GM21423 (cell line): ENCODE measurements around the gene SLC35D2.
"Not testable (repeated sequence)": the region's sequence is repeated elsewhere in the genome, so short reads cannot be mapped to it uniquely, and the experiment has no call there.

Source experiments
- ATAC-seq: cut with Tn5 transposase; IDR thresholded peaks from one replicate; pipeline ENCODE4 v1.9.1; 2021; ENCODE audit warnings: mild to moderate bottlenecking, moderate library complexity; ENCODE audit not compliant: unreplicated experiment

Gene SLC35D2

GRCh38 chr9:96317335-96317980 lies 66.1 kb downstream of the SLC35D2 start:
- ATAC-seq, result no peak

DNA sequence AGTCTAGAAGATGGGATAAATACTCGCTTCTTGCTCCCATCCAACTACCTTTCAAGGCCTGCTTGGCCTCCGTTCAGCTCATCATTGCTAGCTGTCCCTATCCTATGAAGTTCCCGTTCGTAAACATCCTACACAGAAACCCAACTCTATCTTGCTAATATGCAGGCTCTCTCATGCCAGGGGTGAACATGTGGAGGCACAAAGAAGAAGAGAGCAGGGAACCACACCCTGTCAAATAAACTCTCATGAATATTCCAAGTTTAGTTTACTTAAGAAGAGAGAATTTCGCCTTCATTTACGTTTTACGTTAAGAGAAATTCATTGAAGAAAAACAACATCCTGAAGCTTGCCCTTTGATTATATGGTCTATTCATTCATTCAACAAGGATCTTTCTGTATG lies 73.7 kb downstream of the SLC35D2 start:
- ATAC-seq, result no peak

GRCh38 chr9:96306958-96307357 lies 76.6 kb downstream of the SLC35D2 start:
- not testable (repeated sequence) for ATAC-seq

- ATAC-seq, result no peak
Observed at GRCh38 chr9:96305171-96305570, 78.3 kb downstream of the SLC35D2 start.

DNA sequence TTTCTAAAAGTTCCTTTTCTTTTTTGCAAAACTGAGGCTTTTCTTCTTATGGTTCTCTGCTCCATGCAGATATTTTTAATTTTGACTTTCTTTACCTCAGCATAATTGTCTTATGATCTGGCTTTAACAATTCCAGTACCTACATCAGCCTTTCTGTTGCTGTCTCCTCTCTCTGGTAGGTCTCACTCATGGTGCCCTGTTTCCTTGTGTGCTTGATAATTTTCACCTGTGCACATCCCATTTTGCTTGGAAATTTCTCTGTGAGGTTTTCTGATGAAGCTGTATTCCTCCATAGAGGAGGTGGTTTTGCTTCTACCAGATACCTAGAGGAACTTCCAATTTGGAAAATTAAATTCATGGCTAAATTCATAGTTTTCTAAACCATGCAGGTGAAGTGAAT lies 79.3 kb downstream of the SLC35D2 start:
- no peak for ATAC-seq

- no peak for ATAC-seq
Observed at GRCh38 chr9:96302021-96302420, 81.5 kb downstream of the SLC35D2 start, which contains the start of gene HSD17B3. TSS of gene HSD17B3 (minus strand) at chr9:96302176. CDS start at chr9:96302104, 72 bp downstream.

- no peak for ATAC-seq
Observed at GRCh38 chr9:96299823-96300222, 83.7 kb downstream of the SLC35D2 start.

- no peak for ATAC-seq
Observed at GRCh38 chr9:96294159-96294545, 89.4 kb downstream of the SLC35D2 start.

GRCh38 chr9:96293498-96294158 lies 89.9 kb downstream of the SLC35D2 start:
- no peak for ATAC-seq

DNA sequence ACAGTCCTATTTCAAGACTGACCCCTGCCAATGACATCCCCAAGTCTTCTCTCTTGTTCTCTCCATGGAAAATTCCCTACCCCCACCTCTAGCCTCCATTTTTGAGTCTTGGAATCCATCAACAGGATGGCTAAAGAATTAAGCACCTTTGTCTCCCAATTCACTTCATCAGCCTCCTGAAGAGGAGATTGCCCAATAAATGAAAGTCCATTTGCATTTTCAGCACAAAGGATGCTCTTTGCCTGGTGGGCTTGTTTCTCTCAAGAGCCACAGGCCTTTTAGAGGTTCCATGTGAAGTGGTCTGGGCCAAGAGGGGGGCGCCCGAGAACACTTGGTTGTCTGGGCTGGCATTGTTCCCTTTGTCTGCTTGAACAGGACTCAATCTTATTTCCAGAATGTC lies 94.1 kb downstream of the SLC35D2 start:
- ATAC-seq, result no peak

- no peak for ATAC-seq
Observed at GRCh38 chr9:96281641-96282040, 101.9 kb downstream of the SLC35D2 start.

- no peak for ATAC-seq
Observed at GRCh38 chr9:96279932-96280331, 103.6 kb downstream of the SLC35D2 start.

DNA sequence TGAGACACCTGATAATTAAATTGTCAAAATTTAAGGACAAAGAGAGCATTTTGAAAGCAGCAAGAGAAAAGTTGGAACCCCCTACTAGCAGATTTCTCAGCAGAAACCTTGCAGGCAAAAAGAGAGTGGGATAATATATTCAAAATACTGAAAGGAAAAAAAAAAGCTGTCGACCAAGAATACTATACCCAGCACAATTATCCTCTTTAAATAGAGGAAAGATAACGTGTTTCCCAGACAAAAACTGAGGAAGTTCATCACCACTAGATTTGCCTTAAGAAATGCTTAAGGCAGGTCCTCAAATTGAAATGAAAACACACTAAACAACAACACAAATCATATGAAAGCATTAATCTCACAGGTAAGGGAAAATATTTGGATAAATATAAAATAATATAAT lies 108.6 kb downstream of the SLC35D2 start:
- no peak for ATAC-seq
